COR-L47 (cell line): Measurements from ENCODE around the gene GNAS-AS1.
A peak's percentile ranks its signal among the peaks of the same experiment; 100 is the strongest.

Experiments
- DNase-seq: peaks from one replicate; lab custom pipeline; 2025; lab: John Stamatoyannopoulos, UW

The GNAS-AS1 gene

GRCh38 chr20:58855506-58856389 is 5.0 kb upstream of the GNAS-AS1 start:
- DNase-seq: no peak

GRCh38 chr20:58854638-58855471 is 4.2 kb upstream of the GNAS-AS1 start:
- DNase-seq: no peak

GRCh38 chr20:58853976-58854637 is 3.4 kb upstream of the GNAS-AS1 start:
- no peak for DNase-seq

GRCh38 chr20:58853466-58853865 is 2.8 kb upstream of the GNAS-AS1 start:
- no peak for DNase-seq

GRCh38 chr20:58852543-58853271 is 2.0 kb upstream of the GNAS-AS1 start, which contains the start of gene GNAS:
TSS of gene GNAS (plus strand) at chr20:58852716.
- DNase-seq: no peak

- DNase-seq: no peak
Measured at GRCh38 chr20:58851969-58852458, 1.3 kb upstream of the GNAS-AS1 start.

GRCh38 chr20:58851221-58851968 is 693 bp upstream of the GNAS-AS1 start:
- no peak for DNase-seq

- DNase-seq: no peak
Measured at GRCh38 chr20:58847463-58847862, 3.2 kb downstream of the GNAS-AS1 start.

GRCh38 chr20:58845706-58846105 is 5.0 kb downstream of the GNAS-AS1 start:
- no peak for DNase-seq

- DNase-seq: no peak
Measured at GRCh38 chr20:58843128-58843556, 7.6 kb downstream of the GNAS-AS1 start.

GRCh38 chr20:58842276-58842675 is 8.4 kb downstream of the GNAS-AS1 start:
- DNase-seq: no peak

- no peak for DNase-seq
Measured at GRCh38 chr20:58841539-58842264, 9.0 kb downstream of the GNAS-AS1 start.

GRCh38 chr20:58840816-58841538 is 9.7 kb downstream of the GNAS-AS1 start:
- DNase-seq: no peak

- no peak for DNase-seq
Measured at GRCh38 chr20:58839991-58840747, 10.5 kb downstream of the GNAS-AS1 start.

- peak; percentile 69 for DNase-seq
Measured at GRCh38 chr20:58839474-58839874, 11.2 kb downstream of the GNAS-AS1 start.

- no peak for DNase-seq
Measured at GRCh38 chr20:58838174-58838573, 12.5 kb downstream of the GNAS-AS1 start.

- no peak for DNase-seq
Measured at GRCh38 chr20:58837717-58838116, 13.0 kb downstream of the GNAS-AS1 start.

- DNase-seq: no peak
Measured at GRCh38 chr20:58836616-58837204, 14.0 kb downstream of the GNAS-AS1 start.
